HL-60/S4 treated with retinoic acid at 250 ng/mL for 4 days and 3 days (cell line): ENCODE measurements around the gene FBXL13.
"Not testable (repeated sequence)": the region's sequence is repeated elsewhere in the genome, so short reads cannot be mapped to it uniquely, and the experiment has no call there.

Experiments used
- in situ Hi-C: fragments of 300-500 bp; cut with MboI; formaldehyde crosslinking; loops from 2 replicates; pipeline ENCODE4 v1.7.0; 2022; ENCODE audit warnings: low sequenced_read_pairs

FBXL13 gene

DNA sequence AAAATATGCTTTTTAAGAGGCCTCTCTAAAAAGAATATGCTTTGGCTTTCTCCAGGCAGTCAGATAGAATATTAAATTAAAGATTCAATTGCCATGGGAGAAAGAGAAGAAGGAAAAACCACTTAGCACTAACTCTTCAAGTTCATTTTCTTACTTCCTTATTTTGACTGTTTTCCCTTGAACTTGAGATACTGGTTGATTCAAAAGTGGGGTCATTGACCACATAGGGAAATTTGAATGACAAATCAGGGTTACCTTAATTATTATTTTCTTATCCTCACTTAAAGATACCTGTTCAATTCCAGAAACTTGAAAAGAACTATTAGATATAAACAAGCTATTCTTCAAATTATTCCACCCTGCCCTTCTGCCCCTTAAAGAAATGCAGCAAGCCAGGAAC lies 298.4 kb downstream of the FBXL13 start:
- in situ Hi-C loops, result not testable (repeated sequence)

DNA sequence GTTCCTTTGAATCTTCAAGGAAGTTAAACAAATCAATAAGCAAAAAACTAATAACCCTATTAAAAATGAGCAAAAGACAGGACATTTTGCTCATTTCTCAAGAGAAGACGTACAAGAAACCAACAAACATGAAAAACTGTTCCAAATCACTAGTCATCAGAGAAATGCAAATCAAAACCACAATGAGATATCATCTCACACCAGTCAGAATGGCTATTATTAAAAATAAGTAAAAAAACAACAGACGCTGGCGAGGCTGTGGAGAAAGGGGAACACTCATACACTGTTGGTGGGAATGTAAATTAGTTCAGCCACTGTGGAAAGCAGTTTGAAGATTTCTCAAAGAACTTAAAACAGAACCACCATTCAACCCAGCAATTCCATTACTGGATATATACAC lies 304.1 kb downstream of the FBXL13 start:
- in situ Hi-C loops, result not testable (repeated sequence)

DNA sequence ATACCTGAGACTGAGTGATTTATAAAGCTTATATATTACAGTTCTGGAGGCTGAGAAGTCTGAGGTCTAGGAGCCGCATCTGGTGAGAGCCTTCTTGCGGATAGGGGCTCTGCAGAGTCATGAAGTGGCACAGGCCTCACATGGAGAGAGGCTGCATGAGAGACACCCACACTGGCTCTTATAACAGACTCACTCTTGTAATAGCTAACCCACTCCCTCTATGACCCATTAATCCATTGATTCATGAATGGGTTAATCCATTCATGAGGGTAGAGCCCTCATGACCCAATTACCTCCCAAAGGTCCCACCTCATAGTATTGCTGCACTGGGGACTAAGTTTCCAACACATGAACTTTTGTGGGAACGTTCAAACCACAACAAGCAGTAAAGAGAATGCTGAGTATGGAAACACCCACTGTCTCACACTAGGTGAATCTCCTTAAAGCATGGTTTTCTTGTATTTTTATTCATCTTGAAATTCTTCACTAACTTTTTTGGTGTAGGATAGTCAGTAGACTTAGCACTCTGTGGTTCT lies 304.9 kb downstream of the FBXL13 start:
- in situ Hi-C loops, result not testable (repeated sequence)

DNA sequence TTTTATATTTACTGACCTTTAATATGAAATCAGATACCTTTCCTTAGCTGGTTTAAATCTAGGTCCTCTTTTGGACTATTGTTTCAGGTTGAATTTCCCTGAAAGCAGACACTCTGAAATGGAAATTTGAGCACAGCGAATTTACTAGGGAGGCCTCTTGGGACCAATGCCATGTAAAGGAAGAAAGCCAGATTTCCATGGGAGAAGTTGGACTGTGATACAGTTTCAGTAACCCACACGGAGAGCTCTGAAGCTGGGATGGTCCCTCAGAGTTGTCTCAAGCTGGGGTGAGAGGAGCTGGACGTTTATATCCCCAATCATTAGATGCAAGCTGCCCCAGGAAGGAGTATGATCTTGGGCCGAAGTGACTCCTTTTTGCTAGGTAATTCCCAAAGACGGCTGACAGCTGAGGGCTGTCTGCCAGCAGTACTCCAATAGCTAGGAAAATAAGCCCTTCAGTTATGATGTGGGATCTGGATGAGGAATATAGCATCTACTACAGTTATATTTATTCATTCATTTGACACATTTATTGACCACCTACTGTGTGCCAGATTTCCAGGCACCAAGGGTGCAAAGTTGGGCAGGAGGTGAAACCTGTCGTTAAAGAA lies 311.2 kb downstream of the FBXL13 start:
- in situ Hi-C loops, result not testable (repeated sequence)
